ENCODE results near the gene GALT. TPM values are rescaled to one million over a fixed set of nuclear protein-coding genes. Genes with fewer than 3 reads are reported as not detected.

The GALT gene
- total and polyA plus RNA-seq, 2 of the 13 experiments (the other 11 are each of a cell fraction or from before 2014, with no cell fraction given): 40.4 to 46.3 TPM

GRCh38 chr9:34646211-34647083, at the start of gene GALT (continued):
- TF ChIP-seq ZNF503 (CRISPR knock-in tag; IDR thresholded peaks at IDR 0.05) (0 out of 2 replicates have a peak, but pooled peaks have one; percentile 15), BCL3 (CRISPR knock-in tag; IDR thresholded peaks at IDR 0.05) (peak; percentile 74; the same call in 1 of the 2 replicates), AGO1 (IDR thresholded peaks at IDR 0.05; ENCODE audit: low read depth, low read length, poor library complexity, severe bottlenecking) (no peak), SP2 (CRISPR knock-in tag; IDR thresholded peaks at IDR 0.05) (no peak; the same call in 1 of the 2 replicates), AKAP8 (CRISPR knock-in tag; IDR thresholded peaks at IDR 0.05) (no peak), HNF4A (CRISPR knock-in tag; IDR thresholded peaks at IDR 0.05) (peak; percentile 61), CHD2 (IDR thresholded peaks at IDR 0.05; ENCODE audit: low read depth, low read length) (no peak), ZNF205 (CRISPR knock-in tag; IDR thresholded peaks at IDR 0.05) (peak; percentile 67; the same call in 1 of the 2 replicates), ZNF761 (CRISPR knock-in tag; conservative IDR thresholded peaks at IDR 0.05) (peak; percentile 82), ZNF530 (CRISPR knock-in tag; IDR thresholded peaks at IDR 0.05; ENCODE audit: low read depth) (peak; percentile 41; the same call in 1 of the 2 replicates), MED8 (CRISPR knock-in tag; IDR thresholded peaks at IDR 0.05; ENCODE audit: insufficient replicate concordance) (peak; percentile 84), HDAC1 (CRISPR knock-in tag; IDR thresholded peaks at IDR 0.05) (peak; percentile 78), GABPA (IDR thresholded peaks at IDR 0.05; ENCODE audit: low read depth, low read length) (no peak), GABPA (CRISPR knock-in tag; IDR thresholded peaks at IDR 0.05; ENCODE audit: low read depth) (peak; percentile 38), ZNF230 (CRISPR knock-in tag; IDR thresholded peaks at IDR 0.05) (0 out of 2 replicates have a peak, but pooled peaks have one; percentile 24), FOSL2 (CRISPR knock-in tag; IDR thresholded peaks at IDR 0.05) (peak; percentile 58), IRF1 (CRISPR knock-in tag; IDR thresholded peaks at IDR 0.05; ENCODE audit: low read depth) (peak; percentile 61; the same call in 1 of the 2 replicates), ZNF563 (CRISPR knock-in tag; IDR thresholded peaks at IDR 0.05) (peak; percentile 78; the same call in 1 of the 2 replicates), ZNF615 (CRISPR knock-in tag; IDR thresholded peaks at IDR 0.05; ENCODE audit: borderline replicate concordance) (no peak)
- TF ChIP-seq, protein P1, sequence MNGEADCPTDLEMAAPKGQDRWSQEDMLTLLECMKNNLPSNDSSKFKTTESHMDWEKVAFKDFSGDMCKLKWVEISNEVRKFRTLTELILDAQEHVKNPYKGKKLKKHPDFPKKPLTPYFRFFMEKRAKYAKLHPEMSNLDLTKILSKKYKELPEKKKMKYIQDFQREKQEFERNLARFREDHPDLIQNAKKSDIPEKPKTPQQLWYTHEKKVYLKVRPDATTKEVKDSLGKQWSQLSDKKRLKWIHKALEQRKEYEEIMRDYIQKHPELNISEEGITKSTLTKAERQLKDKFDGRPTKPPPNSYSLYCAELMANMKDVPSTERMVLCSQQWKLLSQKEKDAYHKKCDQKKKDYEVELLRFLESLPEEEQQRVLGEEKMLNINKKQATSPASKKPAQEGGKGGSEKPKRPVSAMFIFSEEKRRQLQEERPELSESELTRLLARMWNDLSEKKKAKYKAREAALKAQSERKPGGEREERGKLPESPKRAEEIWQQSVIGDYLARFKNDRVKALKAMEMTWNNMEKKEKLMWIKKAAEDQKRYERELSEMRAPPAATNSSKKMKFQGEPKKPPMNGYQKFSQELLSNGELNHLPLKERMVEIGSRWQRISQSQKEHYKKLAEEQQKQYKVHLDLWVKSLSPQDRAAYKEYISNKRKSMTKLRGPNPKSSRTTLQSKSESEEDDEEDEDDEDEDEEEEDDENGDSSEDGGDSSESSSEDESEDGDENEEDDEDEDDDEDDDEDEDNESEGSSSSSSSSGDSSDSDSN (CRISPR knock-in tag; IDR thresholded peaks at IDR 0.05): peak; percentile 91
- TF ChIP-seq, protein P2, sequence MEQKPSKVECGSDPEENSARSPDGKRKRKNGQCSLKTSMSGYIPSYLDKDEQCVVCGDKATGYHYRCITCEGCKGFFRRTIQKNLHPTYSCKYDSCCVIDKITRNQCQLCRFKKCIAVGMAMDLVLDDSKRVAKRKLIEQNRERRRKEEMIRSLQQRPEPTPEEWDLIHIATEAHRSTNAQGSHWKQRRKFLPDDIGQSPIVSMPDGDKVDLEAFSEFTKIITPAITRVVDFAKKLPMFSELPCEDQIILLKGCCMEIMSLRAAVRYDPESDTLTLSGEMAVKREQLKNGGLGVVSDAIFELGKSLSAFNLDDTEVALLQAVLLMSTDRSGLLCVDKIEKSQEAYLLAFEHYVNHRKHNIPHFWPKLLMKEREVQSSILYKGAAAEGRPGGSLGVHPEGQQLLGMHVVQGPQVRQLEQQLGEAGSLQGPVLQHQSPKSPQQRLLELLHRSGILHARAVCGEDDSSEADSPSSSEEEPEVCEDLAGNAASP (CRISPR knock-in tag; IDR thresholded peaks at IDR 0.05; ENCODE audit: borderline replicate concordance): peak; percentile 12

All from HepG2 (cell line).